CD8-positive, alpha-beta memory T cell (primary cell): ENCODE measurements around the gene SSBP3. TPM values are rescaled to one million over a fixed set of nuclear protein-coding genes. Genes with fewer than 3 reads are reported as not detected.
"Not testable (repeated sequence)": the region's sequence is repeated elsewhere in the genome, so short reads cannot be mapped to it uniquely, and the experiment has no call there.

Experiments used
- CTCF ChIA-PET: fragments of 350-600 bp; sonication (Branson Sonifier 250); formaldehyde crosslinking; loops from one replicate; lab custom pipeline; 2021; ENCODE audit warnings: antibody characterized with exemption; lab: Charles Lee
- POLR2A ChIA-PET: fragments of 350-600 bp; sonication (Branson Sonifier 250); formaldehyde crosslinking; loops from one replicate; lab custom pipeline; 2021; ENCODE audit warnings: antibody characterized with exemption; lab: Charles Lee
- DNase-seq, 5 donors: peaks; one replicate each; pipeline versions ENCODE4 v3.0.0 to v3.0.0-alpha.2; 2020 to 2022; ENCODE audit warnings: mixed read lengths in 1 of 5
- H3K27ac ChIP-seq: one replicate; pipeline ENCODE4 v1.7.0; 2013; ENCODE audit warnings: low read depth, mild to moderate bottlenecking, low read length, moderate library complexity
- H3K27me3 ChIP-seq: 2 replicates; pipeline ENCODE4 v1.7.0; 2013; ENCODE audit warnings: low read length, mild to moderate bottlenecking; ENCODE audit not compliant: insufficient read depth, poor library complexity, severe bottlenecking
- H3K36me3 ChIP-seq: 2 replicates; pipeline ENCODE4 v1.7.0; 2013; ENCODE audit warnings: mild to moderate bottlenecking, low read length, moderate library complexity; ENCODE audit not compliant: insufficient read depth
- H3K4me1 ChIP-seq: 2 replicates; pipeline ENCODE4 v1.7.0; 2013; ENCODE audit warnings: mild to moderate bottlenecking, low read length, moderate library complexity; ENCODE audit not compliant: insufficient read depth
- H3K4me3 ChIP-seq: 2 replicates; pipeline ENCODE4 v1.7.0; 2013; ENCODE audit warnings: mild to moderate bottlenecking, low read length
- H3K9me3 ChIP-seq: 2 replicates; pipeline ENCODE4 v1.7.0; 2013; ENCODE audit warnings: mild to moderate bottlenecking, low read length
- H3K27ac Mint-ChIP-seq, 8 donors: one replicate each; pipeline ENCODE4 v1.8.0; 2020 to 2021; ENCODE audit warnings: mixed read lengths in 8 of 8, mild to moderate bottlenecking in 6 of 8, inconsistent platforms in 3 of 8, moderate library complexity in 3 of 8
- H3K27me3 Mint-ChIP-seq, 2 donors: one replicate each; pipeline ENCODE4 v1.8.0; 2020 to 2021; ENCODE audit warnings: mixed read lengths in 2 of 2, mild to moderate bottlenecking in 1 of 2, moderate library complexity in 1 of 2
- H3K36me3 Mint-ChIP-seq, 3 donors: one replicate each; pipeline ENCODE4 v1.8.0; 2020 to 2021; ENCODE audit warnings: mixed read lengths in 3 of 3, inconsistent platforms in 1 of 3, mild to moderate bottlenecking in 1 of 3
- H3K4me1 Mint-ChIP-seq, 3 donors: one replicate each; pipeline ENCODE4 v1.8.0; 2020 to 2021; ENCODE audit warnings: mixed read lengths in 3 of 3, inconsistent platforms in 1 of 3, mild to moderate bottlenecking in 1 of 3
- H3K4me3 Mint-ChIP-seq, 7 donors: one replicate each; pipeline ENCODE4 v1.8.0; 2020 to 2021; ENCODE audit warnings: mixed read lengths in 7 of 7, mild to moderate bottlenecking in 6 of 7, moderate library complexity in 4 of 7, inconsistent platforms in 2 of 7
- H3K9me3 Mint-ChIP-seq, 5 donors: one replicate each; pipeline ENCODE4 v1.8.0; 2020 to 2022; ENCODE audit warnings: mixed read lengths in 5 of 5, mild to moderate bottlenecking in 3 of 5, moderate library complexity in 2 of 5, inconsistent platforms in 1 of 5
- polyA plus RNA-seq: library from polyadenylated mRNA; unstranded; fragments of 300-500 nt; fragmentation: Illumina TruSeq; gene quantifications from one replicate; pipeline ENCODE4 v1.2.3, GENCODE V29; 2021
- total RNA-seq, 2 experiments: library from RNA; stranded (reverse); gene quantifications; one replicate each; pipeline ENCODE4 v1.2.3, GENCODE V29; 2021

Gene SSBP3
- total and polyA plus RNA-seq, 3 experiments from 2014 or later = 17.6 to 52.7 (median 41.6) TPM

- not testable (repeated sequence) for H3K27ac Mint-ChIP-seq, H3K4me1 Mint-ChIP-seq
Measured at GRCh38 chr1:54418598-54418997, 12.4 kb upstream of the SSBP3 start.

GRCh38 chr1:54417123-54417522 is 10.9 kb upstream of the SSBP3 start:
- Mint-ChIP-seq H3K4me3 (no peak overlapping the region), H3K9me3 (no peaks in the 10 kb centered on the region), H3K27me3 (peaks cover 2 to 12% of the 10 kb centered on the region in 2 donors), H3K27ac (no peak overlapping the region), H3K36me3 (peaks cover 0 to 2% (median 0%) of the 10 kb centered on the region in 3 donors), H3K4me1 (peaks cover 9 to 14% (median 9%) of the 10 kb centered on the region in 3 donors)
- Histone ChIP-seq H3K4me1 (peaks cover 8% of the 10 kb centered on the region), H3K4me3 (no peak overlapping the region), H3K9me3 (no peaks in the 10 kb centered on the region), H3K27ac (no peak overlapping the region), H3K27me3 (no peaks in the 10 kb centered on the region), H3K36me3 (no peaks in the 10 kb centered on the region)
- ChIA-PET POLR2A (no interaction called here), CTCF (no interaction called here)
- no peak for DNase-seq

More at GRCh38 chr1:54418598-54418997, 12.4 kb upstream of the SSBP3 start:
- CTCF ChIA-PET = interaction anchor here (1.0 kb wide), 1 partner anchor 11 kb away, joined by 3 read pairs; no protein-coding TSS in a partner anchor
- H3K9me3 Mint-ChIP-seq, H3K4me3 Mint-ChIP-seq, DNase-seq, H3K27ac ChIP-seq, H3K36me3 Mint-ChIP-seq, H3K36me3 ChIP-seq, H3K27me3 ChIP-seq, H3K4me1 ChIP-seq, H3K9me3 ChIP-seq, POLR2A ChIA-PET, H3K4me3 ChIP-seq: not testable (repeated sequence)
- peaks cover 2 to 12% of the 10 kb centered on the region in 2 donors for H3K27me3 Mint-ChIP-seq

- no peak for DNase-seq
- no peaks in the 10 kb centered on the region for H3K9me3 Mint-ChIP-seq
- no peak overlapping the region for H3K4me3 ChIP-seq
- no peak overlapping the region for H3K27ac Mint-ChIP-seq
- no peak overlapping the region for H3K4me3 Mint-ChIP-seq
- H3K27me3 Mint-ChIP-seq = peaks cover 2 to 12% of the 10 kb centered on the region in 2 donors
- peaks cover 9 to 14% (median 9%) of the 10 kb centered on the region in 3 donors for H3K4me1 Mint-ChIP-seq
- no peaks in the 10 kb centered on the region for H3K27me3 ChIP-seq
- CTCF ChIA-PET = no interaction called here
- H3K36me3 ChIP-seq = no peaks in the 10 kb centered on the region
- H3K9me3 ChIP-seq = no peaks in the 10 kb centered on the region
- peaks cover 0 to 2% (median 0%) of the 10 kb centered on the region in 3 donors for H3K36me3 Mint-ChIP-seq
- peaks cover 8% of the 10 kb centered on the region for H3K4me1 ChIP-seq
- POLR2A ChIA-PET = no interaction called here
- no peak overlapping the region for H3K27ac ChIP-seq
Measured at GRCh38 chr1:54416435-54416834, 10.2 kb upstream of the SSBP3 start.

GRCh38 chr1:54415991-54416390 is 9.8 kb upstream of the SSBP3 start:
- Mint-ChIP-seq H3K27ac (no peak overlapping the region), H3K4me3 (no peak overlapping the region), H3K36me3 (peaks cover 0 to 2% (median 0%) of the 10 kb centered on the region in 3 donors), H3K9me3 (no peaks in the 10 kb centered on the region), H3K27me3 (peaks cover 2 to 12% of the 10 kb centered on the region in 2 donors), H3K4me1 (peaks cover 9 to 14% (median 9%) of the 10 kb centered on the region in 3 donors)
- POLR2A ChIA-PET = no interaction called here
- no peak for DNase-seq
- no peak overlapping the region for H3K27ac ChIP-seq
- peaks cover 8% of the 10 kb centered on the region for H3K4me1 ChIP-seq
- H3K4me3 ChIP-seq = no peak overlapping the region
- H3K36me3 ChIP-seq = no peaks in the 10 kb centered on the region
- no peaks in the 10 kb centered on the region for H3K27me3 ChIP-seq
- CTCF ChIA-PET = no interaction called here
- H3K9me3 ChIP-seq = no peaks in the 10 kb centered on the region

- CTCF ChIA-PET = no interaction called here
Measured at GRCh38 chr1:54415533-54415932, 9.3 kb upstream of the SSBP3 start.

GRCh38 chr1:54413732-54414131 is 7.5 kb upstream of the SSBP3 start:
- H3K4me1 Mint-ChIP-seq = peaks cover 22 to 27% (median 25%) of the 10 kb centered on the region in 3 donors
- H3K27me3 ChIP-seq = no peaks in the 10 kb centered on the region
- H3K9me3 ChIP-seq = no peaks in the 10 kb centered on the region
- POLR2A ChIA-PET = no interaction called here
- no peak overlapping the region for H3K4me3 ChIP-seq
- no peaks in the 10 kb centered on the region for H3K9me3 Mint-ChIP-seq
- peaks cover 28% of the 10 kb centered on the region for H3K4me1 ChIP-seq
- H3K27ac Mint-ChIP-seq = no peak overlapping the region
- CTCF ChIA-PET = interaction anchor here (1.5 to 2.0 kb wide), 2 partner anchors 63 to 76 kb away, joined by 3 to 8 read pairs; no protein-coding TSS in a partner anchor
- no peak overlapping the region for H3K27ac ChIP-seq
- H3K27me3 Mint-ChIP-seq = peaks cover 2 to 12% of the 10 kb centered on the region in 2 donors
- H3K36me3 ChIP-seq = no peaks in the 10 kb centered on the region
- DNase-seq = no peak
- H3K36me3 Mint-ChIP-seq = peaks cover 0 to 2% (median 0%) of the 10 kb centered on the region in 3 donors
- peak overlapping the region in 1 of 7 donors; percentile 41 for H3K4me3 Mint-ChIP-seq

More at GRCh38 chr1:54415533-54415932, 9.3 kb upstream of the SSBP3 start:
- no peak for DNase-seq
- H3K9me3 ChIP-seq = no peaks in the 10 kb centered on the region
- Mint-ChIP-seq H3K36me3 (peaks cover 0 to 2% (median 0%) of the 10 kb centered on the region in 3 donors), H3K4me1 (peaks cover 9 to 14% (median 12%) of the 10 kb centered on the region in 3 donors), H3K27me3 (peaks cover 2 to 12% of the 10 kb centered on the region in 2 donors), H3K27ac (no peak overlapping the region), H3K9me3 (no peaks in the 10 kb centered on the region), H3K4me3 (no peak overlapping the region)
- H3K4me3 ChIP-seq = no peak overlapping the region
- POLR2A ChIA-PET = no interaction called here
- no peak overlapping the region for H3K27ac ChIP-seq
- H3K36me3 ChIP-seq = no peaks in the 10 kb centered on the region
- H3K27me3 ChIP-seq = no peaks in the 10 kb centered on the region
- H3K4me1 ChIP-seq = peaks cover 12% of the 10 kb centered on the region

GRCh38 chr1:54413295-54413694 is 7.1 kb upstream of the SSBP3 start:
- H3K9me3 Mint-ChIP-seq = no peaks in the 10 kb centered on the region
- POLR2A ChIA-PET = interaction anchor here (0.9 kb wide), 1 partner anchor 74 kb away, joined by 4 read pairs; no protein-coding TSS in a partner anchor
- Histone ChIP-seq H3K4me1 (peaks cover 33% of the 10 kb centered on the region), H3K36me3 (no peaks in the 10 kb centered on the region), H3K9me3 (no peaks in the 10 kb centered on the region), H3K4me3 (no peak overlapping the region), H3K27ac (no peak overlapping the region), H3K27me3 (no peaks in the 10 kb centered on the region)
- no peak for DNase-seq
- H3K4me1 Mint-ChIP-seq = peaks cover 27 to 31% (median 30%) of the 10 kb centered on the region in 3 donors
- peak overlapping the region in 1 of 8 donors; percentile 62 for H3K27ac Mint-ChIP-seq
- H3K36me3 Mint-ChIP-seq = peaks cover 0 to 2% (median 0%) of the 10 kb centered on the region in 3 donors
- CTCF ChIA-PET = interaction anchor here (1.5 to 2.0 kb wide), 2 partner anchors 64 to 76 kb away, joined by 3 to 8 read pairs; no protein-coding TSS in a partner anchor
- peak overlapping the region in 2 of 7 donors; percentile 41 to 55 for H3K4me3 Mint-ChIP-seq
- peaks cover 2 to 12% of the 10 kb centered on the region in 2 donors for H3K27me3 Mint-ChIP-seq

GRCh38 chr1:54410359-54410758 is 4.2 kb upstream of the SSBP3 start:
- CTCF ChIA-PET = interaction anchor here (1.2 kb wide), 1 partner anchor 79 kb away, joined by 4 read pairs; no protein-coding TSS in a partner anchor
- H3K4me1 Mint-ChIP-seq = peaks cover 35 to 41% (median 40%) of the 10 kb centered on the region in 3 donors
- Histone ChIP-seq H3K9me3 (no peaks in the 10 kb centered on the region), H3K36me3 (no peaks in the 10 kb centered on the region), H3K27me3 (no peaks in the 10 kb centered on the region), H3K27ac (peak overlapping the region; percentile 69), H3K4me3 (no peak overlapping the region), H3K4me1 (peaks cover 40% of the 10 kb centered on the region)
- no peak overlapping the region for H3K4me3 Mint-ChIP-seq
- peaks cover 5 to 12% of the 10 kb centered on the region in 2 donors for H3K27me3 Mint-ChIP-seq
- H3K9me3 Mint-ChIP-seq = no peaks in the 10 kb centered on the region
- POLR2A ChIA-PET = interaction anchor here (0.8 kb wide), 1 partner anchor 77 kb away, joined by 3 read pairs; no protein-coding TSS in a partner anchor
- peaks cover 0 to 4% (median 2%) of the 10 kb centered on the region in 3 donors for H3K36me3 Mint-ChIP-seq
- peak overlapping the region in 1 of 8 donors; percentile 59 for H3K27ac Mint-ChIP-seq
- no peak for DNase-seq
